GM21576 (cell line): ENCODE measurements around the gene PCDHGB3.
"Not testable (repeated sequence)": the region's sequence is repeated elsewhere in the genome, so short reads cannot be mapped to it uniquely, and the experiment has no call there.

Source experiments
- ATAC-seq: cut with Tn5 transposase; IDR thresholded peaks from one replicate; pipeline ENCODE4 v1.9.1; 2021; ENCODE audit warnings: mild to moderate bottlenecking, moderate library complexity; ENCODE audit not compliant: unreplicated experiment

The PCDHGB3 gene

GRCh38 chr5:141356133-141356532 is 13.9 kb upstream of the PCDHGB3 start:
- no peak for ATAC-seq

GRCh38 chr5:141356950-141357349 is 13.1 kb upstream of the PCDHGB3 start:
- no peak for ATAC-seq

- ATAC-seq, result peak; percentile 62
Observed at GRCh38 chr5:141359790-141360426, 10.1 kb upstream of the PCDHGB3 start, which contains the start of gene PCDHGB2. Gene PCDHGB2 (plus strand): TSS chr5:141359994. CDS start chr5:141360136, 142 bp downstream.

GRCh38 chr5:141360685-141361084 is 9.4 kb upstream of the PCDHGB3 start:
- no peak for ATAC-seq

- ATAC-seq, result no peak
Observed at GRCh38 chr5:141362719-141363118, 7.3 kb upstream of the PCDHGB3 start.

GRCh38 chr5:141363952-141364660 is 5.9 kb upstream of the PCDHGB3 start, which contains the start of gene PCDHGA5:
Gene PCDHGA5 (plus strand): TSS chr5:141364162. CDS start chr5:141364331, 169 bp downstream.
- ATAC-seq, result no peak

GRCh38 chr5:141366016-141366896 is 3.8 kb upstream of the PCDHGB3 start:
- no peak for ATAC-seq

- ATAC-seq, result no peak
Observed at GRCh38 chr5:141371572-141372475, 1.8 kb downstream of the PCDHGB3 start.

GRCh38 chr5:141373673-141374317 is 3.8 kb downstream of the PCDHGB3 start, which contains the start of gene PCDHGA6:
Gene PCDHGA6 (plus strand): TSS chr5:141373891. CDS start chr5:141374084, 193 bp downstream.
- ATAC-seq, result no peak

GRCh38 chr5:141374627-141375026 is 4.6 kb downstream of the PCDHGB3 start:
- no peak for ATAC-seq

GRCh38 chr5:141375444-141376155 is 5.6 kb downstream of the PCDHGB3 start:
- ATAC-seq, result not testable (repeated sequence)

GRCh38 chr5:141382469-141383294 is 12.6 kb downstream of the PCDHGB3 start, which contains the start of gene PCDHGA7:
Gene PCDHGA7 (plus strand): TSS chr5:141382742. CDS start chr5:141382900, 158 bp downstream.
- no peak for ATAC-seq

GRCh38 chr5:141383345-141383744 is 13.3 kb downstream of the PCDHGB3 start:
- no peak for ATAC-seq

- ATAC-seq, result no peak
Observed at GRCh38 chr5:141384471-141385267, 14.6 kb downstream of the PCDHGB3 start.

GRCh38 chr5:141387557-141388311 is 17.7 kb downstream of the PCDHGB3 start, which contains the start of gene PCDHGB4:
Gene PCDHGB4 (plus strand): TSS chr5:141387698. CDS start chr5:141387885, 187 bp downstream.
- peak; percentile 76 for ATAC-seq

- no peak for ATAC-seq
Observed at GRCh38 chr5:141388661-141389060, 18.6 kb downstream of the PCDHGB3 start.
